GM18507 (cell line): ENCODE results near the gene CEACAM21.

Experiments
- DNase-seq: peaks from one replicate; pipeline ENCODE4 v3.0.0; 2011; ENCODE audit warnings: low read depth; ENCODE audit not compliant: insufficient read length; ENCODE audit errors: extremely low spot score
- FAIRE-seq: peaks from 2 replicates; lab custom pipeline; 2011; peaks lifted over from hg19 to GRCh38; lab: Jason Lieb, UNC

Gene CEACAM21

DNA sequence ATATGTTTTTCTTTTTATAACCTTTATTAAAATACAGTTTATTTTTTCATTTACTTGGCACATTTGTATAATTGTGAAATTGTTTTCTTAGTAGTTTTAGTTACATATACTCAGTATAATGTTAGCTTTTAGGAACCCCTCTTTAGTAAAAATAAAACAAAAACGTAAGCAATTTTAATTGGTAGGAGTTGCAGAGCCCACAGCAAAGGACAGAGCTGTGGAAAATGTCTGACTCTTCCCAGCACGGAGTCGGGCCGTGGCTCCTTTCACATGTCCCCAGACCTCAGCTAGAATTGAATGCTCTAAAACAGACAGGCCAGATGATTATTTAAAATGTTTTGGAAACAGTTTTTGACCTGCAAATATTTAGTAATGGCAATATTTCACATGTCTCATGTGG lies 27.9 kb upstream of the CEACAM21 start:
- DNase-seq (no peak), FAIRE-seq (no peak)

DNA sequence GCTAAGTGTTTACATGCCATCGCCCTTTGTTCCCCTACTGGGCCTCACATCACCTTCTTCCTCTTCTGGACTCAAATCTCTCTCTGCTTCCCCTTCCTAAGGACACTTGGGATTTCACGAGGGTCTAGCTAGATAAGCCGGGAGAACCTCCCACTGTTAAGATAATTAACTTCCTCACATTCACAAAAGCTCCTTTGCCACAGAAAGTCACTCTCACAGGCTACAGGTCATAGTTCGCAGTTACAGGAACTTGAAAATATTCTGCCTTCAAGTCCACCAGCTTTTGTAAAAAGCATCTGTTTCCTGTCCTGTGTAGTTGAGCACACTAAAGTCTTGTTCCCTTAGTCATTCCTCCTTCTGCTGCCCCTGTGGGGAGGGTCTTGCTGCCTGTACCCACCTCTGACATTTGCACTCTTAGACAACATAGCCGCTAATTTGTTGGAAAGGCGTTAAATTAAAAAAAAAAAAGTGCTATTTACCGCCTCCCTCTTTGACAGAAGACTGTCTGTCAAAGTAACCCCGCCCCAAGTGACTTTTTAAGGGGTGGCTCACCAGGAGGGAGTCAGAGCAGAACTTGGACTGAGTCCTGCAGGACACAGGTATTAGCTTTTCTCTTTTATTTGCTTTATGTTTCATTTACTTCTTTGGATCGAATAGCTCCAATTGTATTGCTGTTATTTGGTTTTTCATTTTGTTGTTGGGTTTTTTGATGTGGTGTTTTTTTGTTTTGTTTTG lies 26.8 kb upstream of the CEACAM21 start:
- DNase-seq, result no peak

DNA sequence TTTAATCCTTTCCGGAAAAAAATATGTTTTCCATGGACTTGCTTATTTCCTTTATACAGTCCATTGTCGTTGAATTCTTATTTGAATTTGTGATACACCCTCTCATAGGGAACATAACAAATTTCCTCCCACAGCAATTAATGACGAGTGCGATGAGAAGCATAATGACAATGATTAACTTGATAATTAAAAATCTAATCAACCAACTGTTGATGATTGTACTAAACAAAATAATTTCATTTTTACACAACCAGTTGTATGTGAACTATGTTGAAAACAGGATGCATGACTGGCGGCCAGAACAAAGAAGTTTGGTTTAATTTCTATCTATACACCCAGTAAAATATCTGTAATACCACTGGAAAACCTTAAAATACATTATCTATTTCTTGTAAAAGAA lies 26.1 kb upstream of the CEACAM21 start:
- FAIRE-seq (no peak), DNase-seq (no peak)

More for the DNA sequence above, 26.8 kb upstream of the CEACAM21 start:
- FAIRE-seq, result peak; percentile 91

DNA sequence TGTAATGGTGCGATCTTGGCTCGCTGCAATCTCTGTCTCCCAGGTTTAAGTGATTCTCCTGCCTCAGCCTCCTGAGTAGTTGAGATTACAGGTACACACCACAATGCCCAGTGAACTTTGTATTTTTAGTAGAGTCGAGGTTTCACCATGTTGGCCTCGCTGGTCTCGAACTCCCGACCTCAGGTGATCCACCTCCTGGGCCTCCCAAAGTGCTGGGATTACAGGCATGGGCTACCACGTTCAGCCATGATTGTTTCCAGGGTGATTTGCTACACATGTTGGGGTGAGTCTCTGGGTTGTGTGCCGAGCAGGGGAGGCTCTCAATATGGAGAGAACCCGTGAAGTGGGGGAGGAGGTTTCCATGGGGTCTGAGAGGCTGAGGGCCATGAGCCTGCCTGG lies 24.8 kb upstream of the CEACAM21 start:
- no peak for FAIRE-seq
- no peak for DNase-seq

DNA sequence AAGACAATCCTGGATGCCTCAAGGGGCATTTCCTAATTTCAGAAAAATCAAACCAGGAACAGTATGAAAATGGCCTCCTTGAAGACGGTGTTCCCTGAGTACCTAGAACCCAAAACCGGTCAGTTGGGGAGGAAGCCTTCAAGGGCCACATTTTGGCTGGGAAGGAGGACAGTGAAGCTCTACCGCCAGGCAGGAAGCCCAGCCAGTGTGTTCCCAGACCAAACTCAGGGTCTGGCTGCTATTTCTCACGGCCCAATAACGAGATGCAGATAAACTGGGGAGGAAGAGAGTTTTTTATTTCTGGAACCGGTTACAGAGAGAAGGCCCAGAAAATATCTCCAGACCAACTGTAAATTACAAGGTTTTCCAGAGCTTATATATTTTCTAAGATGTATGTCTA lies 24.3 kb upstream of the CEACAM21 start:
- no peak for DNase-seq
- no peak for FAIRE-seq

DNA sequence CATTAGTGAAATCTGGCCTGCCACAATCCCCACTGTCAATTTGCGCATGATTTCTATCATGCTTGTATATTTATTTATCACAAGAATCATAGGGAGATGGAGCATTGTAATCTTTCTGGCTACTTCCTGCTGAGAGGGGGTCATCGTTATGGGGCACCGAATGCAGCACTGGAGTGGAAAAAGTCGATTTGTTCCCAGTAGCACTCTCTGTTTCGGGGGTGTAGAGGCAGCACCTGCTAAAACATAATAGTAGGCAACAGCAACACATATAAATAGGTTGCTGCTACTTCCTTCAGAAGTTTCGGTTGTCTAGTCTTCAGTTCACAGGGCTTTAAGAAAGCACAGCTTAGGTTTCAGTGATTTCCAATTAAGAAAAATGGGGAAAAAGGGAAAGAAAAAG lies 23.4 kb upstream of the CEACAM21 start:
- FAIRE-seq, result peak; percentile 93
- DNase-seq, result no peak

DNA sequence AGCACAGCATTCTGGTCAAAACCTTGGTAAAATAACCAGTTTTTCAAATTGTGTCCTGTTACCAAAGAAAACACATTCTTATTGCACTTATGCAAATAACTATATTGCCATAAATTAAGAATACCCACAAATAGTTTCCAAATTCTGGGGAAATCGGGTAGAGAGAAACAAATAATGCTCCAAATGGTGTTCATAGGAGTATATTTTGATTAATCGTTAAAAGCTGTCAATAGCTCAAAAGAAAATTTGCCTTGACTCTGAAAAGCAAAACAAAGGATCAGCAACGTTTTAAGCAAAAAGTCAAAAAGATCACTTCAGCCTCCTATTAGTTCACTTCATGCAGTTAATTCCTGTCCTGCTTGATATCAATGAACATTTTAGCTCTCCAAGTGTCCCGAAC lies 22.2 kb upstream of the CEACAM21 start:
- FAIRE-seq, result peak; percentile 5
- DNase-seq, result no peak

DNA sequence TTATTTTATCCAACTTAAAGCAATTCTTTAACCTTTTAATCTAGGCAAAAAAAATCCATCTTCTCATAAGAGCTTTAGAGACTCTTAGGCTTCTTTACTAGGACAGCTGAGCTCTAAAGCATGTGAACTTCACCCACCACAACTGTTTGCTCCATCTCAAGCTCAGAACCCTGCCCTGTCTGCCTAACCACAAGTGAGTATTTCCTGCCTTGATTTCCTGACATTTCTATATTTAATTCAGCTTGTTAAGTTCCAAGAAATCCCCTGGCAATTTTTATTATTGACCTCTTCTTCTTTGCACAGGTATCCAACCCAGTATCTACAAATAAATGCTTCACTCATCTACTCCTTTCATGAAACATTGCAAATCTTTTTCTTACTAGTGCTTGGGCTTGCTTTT lies 21.1 kb upstream of the CEACAM21 start:
- FAIRE-seq, result no peak

DNA sequence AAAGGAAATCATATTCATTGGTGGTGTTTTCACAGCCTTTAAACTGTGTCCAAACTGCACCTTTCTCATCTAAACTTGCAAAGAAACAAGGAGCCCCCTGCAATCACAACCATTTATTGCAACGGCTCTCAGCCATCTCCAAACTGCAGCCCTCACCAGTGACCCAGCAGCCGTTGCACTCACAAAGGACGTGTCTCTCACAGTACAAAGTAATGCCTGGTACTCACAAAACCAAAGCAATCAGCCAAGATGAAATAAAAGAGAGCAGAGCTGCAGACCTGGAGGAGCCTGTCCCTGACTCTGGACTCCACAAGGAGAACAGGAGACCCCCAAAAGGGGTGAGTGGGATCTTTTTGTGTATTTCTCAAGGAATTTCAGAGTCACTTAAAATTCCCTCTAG lies 20.2 kb upstream of the CEACAM21 start:
- DNase-seq (no peak), FAIRE-seq (no peak)

More for the DNA sequence above, 21.1 kb upstream of the CEACAM21 start:
- DNase-seq, result no peak

DNA sequence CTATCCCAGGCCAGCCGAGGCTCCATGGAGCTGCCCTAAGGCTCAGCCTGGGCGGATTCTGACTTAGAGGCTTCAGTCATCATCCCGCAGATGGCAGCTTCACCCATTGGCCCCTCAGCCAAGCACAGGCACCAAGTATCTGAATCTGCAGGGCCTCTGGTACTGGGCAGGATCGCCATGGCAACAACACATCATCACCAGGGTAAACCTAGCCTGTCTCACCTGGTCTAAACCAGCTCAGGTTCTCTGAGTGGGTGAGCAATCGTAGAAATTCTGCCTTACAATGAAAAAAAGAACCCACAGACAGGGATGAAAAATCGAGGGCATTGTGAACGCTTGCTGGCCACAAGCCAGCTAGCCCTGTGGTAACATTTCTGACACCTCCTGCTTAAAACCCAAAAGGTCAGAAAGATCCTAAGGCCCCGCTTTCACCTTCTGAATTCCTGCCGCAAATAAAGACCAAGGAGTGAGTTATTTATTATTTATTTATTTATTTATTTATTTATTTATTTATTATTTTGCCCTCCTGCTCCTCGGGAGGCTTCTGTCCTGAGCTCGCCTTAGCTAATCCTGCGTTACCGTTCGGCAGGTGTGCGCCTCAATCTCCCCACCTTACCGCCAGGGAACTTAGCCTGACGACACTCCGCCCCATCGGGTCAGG lies 12.0 kb upstream of the CEACAM21 start:
- no peak for FAIRE-seq
- no peak for DNase-seq

DNA sequence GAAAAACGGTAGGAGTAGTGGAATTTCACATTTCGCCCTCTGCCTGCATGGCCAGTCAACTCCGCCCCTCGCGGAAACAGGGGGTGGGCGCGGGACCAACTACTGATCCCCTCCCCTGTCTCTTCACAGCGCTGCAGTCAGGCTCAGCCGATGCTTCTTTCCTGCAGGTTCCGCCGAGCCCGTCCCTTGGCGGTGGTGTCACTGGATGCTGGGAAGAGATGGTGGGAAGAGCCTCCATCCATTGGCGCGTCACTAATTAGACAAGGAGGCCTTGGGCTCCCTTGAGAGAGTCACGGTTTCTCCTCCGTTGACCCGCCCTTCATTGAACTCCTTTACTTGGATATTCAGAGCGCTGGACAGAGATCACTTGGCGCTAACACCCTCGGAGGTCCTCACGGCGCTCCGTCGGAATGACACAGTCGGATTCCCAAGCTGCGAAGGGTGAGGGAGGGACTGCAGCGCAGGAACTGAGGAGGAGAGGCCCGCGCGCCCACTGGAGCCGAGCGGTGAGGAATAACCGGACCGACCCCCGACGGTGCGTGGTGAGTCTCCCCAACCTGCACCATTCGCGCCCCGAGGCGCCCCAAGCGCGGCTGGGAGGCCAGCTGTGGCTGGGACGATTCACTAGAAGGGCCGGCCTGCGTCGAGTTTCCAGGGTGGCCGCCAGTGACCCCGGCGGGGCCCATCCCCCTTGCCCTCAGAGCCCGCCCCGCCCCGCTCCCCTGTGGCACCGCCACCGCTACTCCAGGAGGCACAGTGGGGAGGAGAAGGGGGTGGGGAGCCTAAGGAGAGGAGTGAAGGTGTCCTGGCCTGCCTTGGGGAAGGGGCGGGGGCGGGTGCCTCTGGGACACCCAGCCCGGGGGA lies 11.2 kb upstream of the CEACAM21 start:
- DNase-seq (no peak), FAIRE-seq (no peak)

DNA sequence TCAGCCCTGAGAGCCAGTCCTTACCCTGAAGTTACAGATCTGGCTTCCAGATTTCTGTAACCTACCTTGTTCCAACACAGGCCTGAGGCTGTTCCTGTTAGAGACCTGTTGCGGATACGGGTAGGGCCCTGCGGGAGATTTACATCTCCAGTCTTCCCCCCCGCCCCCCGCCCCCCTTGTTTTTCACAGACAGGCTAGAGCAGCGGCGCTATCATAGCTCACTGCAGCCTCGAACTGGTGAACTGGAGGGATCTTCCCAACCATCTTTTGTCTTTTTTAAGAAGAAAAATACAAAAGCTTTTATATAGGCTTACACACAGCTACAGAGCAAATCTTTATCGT lies 10.6 kb upstream of the CEACAM21 start:
- FAIRE-seq, result no peak

DNA sequence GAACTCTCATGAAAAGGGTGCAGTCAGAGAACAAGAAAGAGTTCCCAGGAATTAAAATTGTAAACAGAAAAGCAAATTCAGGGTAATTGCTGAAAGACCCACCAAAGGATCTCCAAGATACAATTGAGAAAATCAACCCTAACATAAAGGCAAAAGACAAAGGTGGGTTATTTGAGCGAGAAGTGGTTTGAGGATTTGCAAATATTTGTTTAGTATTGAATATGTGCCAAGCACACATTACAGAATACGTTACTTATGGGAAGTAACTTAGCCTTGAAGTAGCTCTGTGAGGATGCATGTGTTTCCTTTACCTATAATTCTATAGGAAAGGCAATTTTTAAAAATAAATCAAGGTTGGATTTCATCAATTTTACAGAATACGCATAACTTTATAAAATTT lies 10.0 kb upstream of the CEACAM21 start:
- no peak for DNase-seq
- no peak for FAIRE-seq

More for the DNA sequence above, 10.6 kb upstream of the CEACAM21 start:
- DNase-seq, result no peak

DNA sequence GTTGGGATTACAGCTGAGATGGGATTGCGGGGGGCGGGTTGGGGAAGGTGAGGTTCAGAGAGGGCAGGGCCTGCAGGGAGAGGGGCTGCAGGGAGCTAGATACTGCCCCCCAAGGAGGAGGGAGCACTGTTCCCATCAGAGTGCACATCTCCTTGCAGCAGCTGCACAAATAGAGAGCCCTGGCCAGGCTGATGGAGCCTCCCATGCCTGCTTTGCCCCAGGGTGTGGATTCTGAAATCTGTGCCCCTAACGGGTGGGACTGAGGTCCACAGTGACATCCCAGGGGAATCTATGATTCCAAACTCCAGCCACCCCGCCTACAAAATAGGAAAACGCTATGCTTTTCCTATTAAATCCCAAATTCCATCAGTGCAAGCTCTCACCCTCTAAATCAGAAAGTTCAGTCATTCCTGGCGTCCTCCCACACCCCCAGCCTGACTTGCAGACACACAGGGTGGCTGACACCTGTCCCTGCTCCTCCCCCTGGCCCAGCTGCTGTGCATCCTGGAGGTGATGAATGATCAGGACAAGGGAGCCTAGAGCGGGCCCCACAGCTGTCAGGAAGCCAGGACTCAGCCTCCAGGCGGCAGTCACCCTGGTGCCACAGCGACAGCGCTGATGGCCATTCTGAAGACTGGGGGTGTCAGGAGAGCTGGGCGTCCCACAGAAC lies 6.3 kb upstream of the CEACAM21 start:
- FAIRE-seq, result no peak
- DNase-seq, result no peak

DNA sequence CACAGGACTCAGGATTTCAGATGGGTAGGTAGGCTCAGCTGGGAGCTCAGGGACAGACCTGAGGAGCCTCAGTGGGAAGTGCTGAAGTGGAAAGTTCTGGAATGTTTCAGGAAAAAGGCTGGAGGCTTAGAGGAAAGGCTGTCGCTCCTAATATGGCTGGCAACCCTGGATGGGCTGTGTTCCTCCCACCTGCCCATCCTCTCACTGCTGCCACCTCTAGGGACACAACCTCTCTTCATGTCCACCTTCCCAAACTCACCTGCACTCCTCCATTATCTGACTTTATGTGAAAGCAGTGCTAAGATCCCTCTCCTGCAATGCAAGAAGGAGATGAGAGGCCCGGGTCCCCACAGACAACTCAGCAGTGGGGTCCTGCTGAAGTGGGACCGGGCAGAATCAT lies 5.8 kb upstream of the CEACAM21 start:
- DNase-seq (no peak), FAIRE-seq (no peak)

DNA sequence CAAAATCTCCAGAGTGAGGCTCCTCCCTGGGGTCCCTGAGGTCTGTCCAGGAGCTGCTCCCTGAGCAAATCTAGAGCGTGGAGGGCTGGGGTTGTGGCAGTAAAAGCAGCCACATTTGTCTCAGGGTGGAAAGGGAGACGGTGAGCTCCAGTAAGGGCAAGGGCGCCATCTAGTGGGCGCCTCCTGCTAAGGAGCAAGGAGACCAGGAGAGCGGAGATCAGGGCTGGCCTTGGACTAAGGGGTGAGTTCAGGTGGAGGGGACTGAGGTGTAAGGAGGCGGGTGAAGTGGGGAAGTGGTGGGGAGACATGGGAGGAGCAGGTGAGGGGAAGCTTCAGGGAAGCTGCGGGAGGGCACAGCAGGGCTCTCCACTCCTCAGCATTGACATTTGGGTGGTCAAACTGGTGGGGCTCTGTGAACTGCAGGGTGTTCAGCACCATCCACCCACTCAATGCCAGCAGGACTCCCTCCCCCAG lies 5.3 kb upstream of the CEACAM21 start:
- FAIRE-seq (peak; percentile 94), DNase-seq (peak; percentile 45)

DNA sequence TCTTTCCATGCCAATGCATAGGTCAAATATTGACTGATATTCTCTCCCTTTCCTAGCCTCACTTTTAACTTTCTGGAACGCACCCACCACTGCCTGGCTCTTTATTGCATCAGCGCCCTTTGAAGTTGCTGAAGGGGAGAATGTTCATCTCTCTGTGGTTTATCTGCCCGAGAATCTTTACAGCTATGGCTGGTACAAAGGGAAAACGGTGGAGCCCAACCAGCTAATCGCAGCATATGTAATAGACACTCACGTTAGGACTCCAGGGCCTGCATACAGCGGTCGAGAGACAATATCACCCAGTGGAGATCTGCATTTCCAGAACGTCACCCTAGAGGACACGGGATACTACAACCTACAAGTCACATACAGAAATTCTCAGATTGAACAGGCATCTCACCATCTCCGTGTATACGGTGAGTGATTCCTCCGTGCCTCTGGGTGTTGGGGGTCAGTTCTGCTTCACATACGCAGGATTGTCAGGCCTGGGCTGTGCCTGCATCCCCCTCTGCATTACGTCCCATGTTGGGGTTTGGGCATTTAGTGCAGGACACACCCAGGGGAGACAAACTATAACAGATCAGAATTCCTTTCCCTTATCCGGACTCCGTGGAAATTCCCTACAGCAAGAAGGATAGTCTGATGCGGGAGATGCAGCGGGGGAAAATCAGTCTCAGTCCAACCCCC lies 1.3 kb downstream of the CEACAM21 start:
- FAIRE-seq (no peak), DNase-seq (no peak)

DNA sequence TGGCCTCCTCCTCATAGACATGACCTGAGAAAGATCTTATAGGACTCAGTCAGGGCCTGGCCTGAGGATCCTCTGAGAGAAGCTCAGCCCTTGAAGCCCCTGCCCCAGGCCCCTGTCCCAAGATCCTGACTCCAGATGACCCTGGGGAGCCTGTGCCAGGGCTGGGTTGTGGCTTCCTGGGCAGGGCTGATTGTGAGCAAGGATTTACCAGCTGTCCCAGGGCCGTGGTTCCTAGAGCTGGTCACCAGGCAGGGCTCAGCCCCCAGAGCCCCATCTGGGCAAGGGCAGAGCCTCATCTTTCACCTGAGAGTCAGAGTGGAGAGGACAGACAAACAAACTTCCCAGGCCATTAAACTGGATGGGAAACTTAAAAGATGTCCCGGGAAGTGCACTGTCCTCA lies 1.9 kb downstream of the CEACAM21 start:
- FAIRE-seq, result no peak

DNA sequence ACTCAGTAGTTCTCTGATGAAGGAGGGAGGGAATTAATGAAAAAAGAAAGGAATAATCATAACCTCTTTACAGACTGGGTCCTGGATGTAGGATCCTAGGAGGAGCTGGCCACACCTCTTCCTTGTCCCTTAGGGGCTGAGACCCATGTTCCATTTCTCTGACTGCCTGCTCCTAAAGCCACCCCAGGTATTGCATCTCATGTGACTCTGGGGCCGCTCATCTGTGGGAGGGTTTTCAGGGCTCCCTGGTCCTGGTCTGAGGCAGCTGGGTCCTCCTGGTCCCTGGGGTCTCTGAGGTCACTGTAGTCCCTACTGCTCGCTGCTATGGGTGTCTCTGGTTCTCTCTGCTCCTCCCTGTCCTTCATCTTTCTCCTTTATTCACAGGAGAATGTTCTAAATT lies 2.9 kb downstream of the CEACAM21 start:
- FAIRE-seq, result no peak
- DNase-seq, result no peak

More for the DNA sequence above, 1.9 kb downstream of the CEACAM21 start:
- no peak for DNase-seq
